NCI-H345 (cell line): ENCODE measurements around the gene ATG7.
A peak's percentile ranks its signal among the peaks of the same experiment; 100 is the strongest.

Experiments used
- DNase-seq: peaks from one replicate; lab custom pipeline; 2025; lab: John Stamatoyannopoulos, UW

Gene ATG7

GRCh38 chr3:11539218-11539617 is 267.0 kb downstream of the ATG7 start:
- peak; percentile 48 for DNase-seq

GRCh38 chr3:11539677-11540076 is 267.5 kb downstream of the ATG7 start:
- DNase-seq: peak; percentile 88

- DNase-seq: no peak
Measured at GRCh38 chr3:11541321-11542303, 269.4 kb downstream of the ATG7 start.

- no peak for DNase-seq
Measured at GRCh38 chr3:11542551-11542950, 270.4 kb downstream of the ATG7 start.

GRCh38 chr3:11543141-11543947 is 271.1 kb downstream of the ATG7 start:
- no peak for DNase-seq

- DNase-seq: no peak
Measured at GRCh38 chr3:11543948-11544387, 271.8 kb downstream of the ATG7 start.

GRCh38 chr3:11544412-11545181 is 272.4 kb downstream of the ATG7 start:
- DNase-seq: no peak

- no peak for DNase-seq
Measured at GRCh38 chr3:11545186-11545851, 273.1 kb downstream of the ATG7 start.

GRCh38 chr3:11546657-11547302 is 274.6 kb downstream of the ATG7 start:
- DNase-seq: no peak

- DNase-seq: no peak
Measured at GRCh38 chr3:11547498-11547897, 275.3 kb downstream of the ATG7 start.

GRCh38 chr3:11548721-11549131 is 276.5 kb downstream of the ATG7 start:
- DNase-seq: peak; percentile 68

- no peak for DNase-seq
Measured at GRCh38 chr3:11549580-11550140, 277.5 kb downstream of the ATG7 start.

GRCh38 chr3:11551036-11551435 is 278.8 kb downstream of the ATG7 start:
- DNase-seq: no peak

- DNase-seq: no peak
Measured at GRCh38 chr3:11552289-11553264, 280.4 kb downstream of the ATG7 start.

GRCh38 chr3:11553436-11554235 is 281.4 kb downstream of the ATG7 start:
- DNase-seq: no peak

- DNase-seq: no peak
Measured at GRCh38 chr3:11554236-11554610, 282.0 kb downstream of the ATG7 start.

- no peak for DNase-seq
Measured at GRCh38 chr3:11554666-11555065, 282.5 kb downstream of the ATG7 start.

GRCh38 chr3:11555211-11555782 is 283.1 kb downstream of the ATG7 start:
- no peak for DNase-seq
